Stimulated activated CD4-positive, alpha-beta T cell treated with anti-CD3 and anti-CD28 coated beads, Interleukin-15, amount 100 ng/mL, for 1 hour (primary cell): ENCODE data around the gene ADCY10.

Experiments used
- DNase-seq, 2 donors: peaks; one replicate each; pipeline ENCODE4 v3.0.0-alpha.2; 2020; ENCODE audit warnings: low read depth in 1 of 2, low spot score in 1 of 2

Gene ADCY10

DNA sequence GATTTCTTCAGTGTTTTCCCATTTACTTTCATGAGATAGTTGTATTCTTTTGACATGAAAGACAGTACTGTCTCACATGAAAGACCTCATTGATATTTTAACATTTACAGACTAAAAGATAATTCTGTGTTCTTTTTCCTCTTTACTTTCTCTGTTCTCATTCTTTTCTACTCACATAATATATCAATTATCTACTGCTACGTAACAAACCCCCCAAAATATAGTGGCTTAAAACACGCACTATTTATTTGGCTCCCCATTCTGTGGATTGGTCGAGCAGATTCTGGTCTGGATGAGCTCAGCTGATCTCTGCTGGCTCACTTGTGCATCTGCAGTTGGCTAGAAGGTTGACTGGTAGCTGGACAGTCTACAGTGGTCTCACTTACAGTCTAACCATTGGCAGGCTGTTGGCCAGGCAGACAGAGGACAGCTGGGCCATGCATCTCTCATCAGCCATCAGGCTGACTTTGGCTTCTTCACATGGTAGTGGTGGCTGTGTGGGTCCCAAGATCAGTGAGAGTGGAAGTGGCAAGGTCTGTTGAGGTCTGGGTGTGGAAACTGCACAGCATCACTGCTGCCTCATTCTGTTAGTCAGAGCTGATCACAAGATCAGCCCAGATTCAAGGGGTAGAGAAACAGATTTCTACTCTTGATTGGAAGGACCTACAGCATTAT is 128.9 kb downstream of the ADCY10 start:
- no peak for DNase-seq

GRCh38 chr1:167782946-167783345 is 131.0 kb downstream of the ADCY10 start:
- no peak for DNase-seq

DNA sequence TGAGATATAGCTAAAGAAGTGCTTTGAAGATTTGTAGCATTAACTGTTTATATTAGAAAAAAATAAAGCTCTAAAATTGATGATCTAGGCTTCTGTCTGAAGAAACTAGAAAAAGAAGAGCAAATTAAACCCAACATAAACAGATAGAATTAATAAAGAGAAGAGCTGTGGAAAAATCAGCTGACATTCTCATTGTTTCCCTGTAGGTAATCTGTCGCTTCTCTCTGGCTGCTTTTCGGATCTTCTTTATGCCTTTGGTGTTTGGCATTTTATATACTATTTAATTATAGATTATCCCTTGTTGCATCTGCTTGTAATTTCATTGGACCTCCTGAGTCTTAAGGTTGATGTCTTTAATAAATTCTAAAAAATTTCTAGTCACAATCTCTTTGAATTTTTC is 132.4 kb downstream of the ADCY10 start:
- DNase-seq: no peak

DNA sequence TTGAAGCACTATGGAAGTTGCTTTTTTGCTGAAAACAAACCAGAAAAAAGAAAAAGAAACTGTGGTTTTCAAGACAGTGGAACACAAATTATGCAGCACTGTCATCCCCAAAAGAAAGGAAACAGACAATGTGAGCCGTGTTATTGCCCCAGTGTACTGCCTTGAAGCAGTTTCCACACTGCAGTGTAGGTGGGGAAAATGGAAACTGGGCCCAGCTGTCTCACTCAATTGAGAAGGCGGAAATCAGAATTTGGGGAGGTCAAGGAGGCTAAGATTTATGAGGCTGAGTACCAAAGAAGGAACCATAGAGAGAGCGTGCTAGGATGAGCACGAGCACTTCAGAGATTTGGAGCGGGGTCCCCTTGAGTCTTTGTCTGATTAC is 136.7 kb downstream of the ADCY10 start:
- no peak for DNase-seq

DNA sequence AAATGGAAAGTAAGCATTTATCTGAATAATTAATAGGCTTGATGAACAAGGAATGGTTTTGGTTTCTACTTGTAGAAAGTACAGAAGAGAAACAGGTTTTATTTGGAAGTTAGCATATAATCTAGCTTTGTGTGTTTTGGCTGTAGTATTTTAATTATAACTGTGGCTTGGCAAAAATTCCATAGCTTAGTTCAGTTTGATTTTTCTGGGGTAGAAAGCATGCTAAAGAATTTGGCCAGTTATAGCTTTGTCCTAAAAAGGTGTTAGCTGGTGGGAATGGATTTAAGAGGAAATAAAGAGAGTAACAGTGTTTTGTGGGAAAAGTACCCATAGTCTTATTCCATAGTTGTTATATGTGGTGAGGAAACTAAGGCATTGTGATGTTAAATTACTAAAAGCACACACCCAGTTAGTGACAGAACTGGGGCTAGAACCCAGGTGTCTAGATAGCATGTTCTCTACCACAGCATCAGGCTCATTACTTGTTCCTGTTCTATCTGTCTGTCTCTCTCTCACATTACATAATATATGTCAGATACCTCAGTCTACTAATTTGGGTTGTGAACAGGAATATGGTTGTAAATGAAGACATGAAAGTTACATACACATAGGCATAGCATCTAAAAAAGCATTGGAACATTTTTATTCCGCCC is 137.2 kb downstream of the ADCY10 start:
- DNase-seq: no peak

DNA sequence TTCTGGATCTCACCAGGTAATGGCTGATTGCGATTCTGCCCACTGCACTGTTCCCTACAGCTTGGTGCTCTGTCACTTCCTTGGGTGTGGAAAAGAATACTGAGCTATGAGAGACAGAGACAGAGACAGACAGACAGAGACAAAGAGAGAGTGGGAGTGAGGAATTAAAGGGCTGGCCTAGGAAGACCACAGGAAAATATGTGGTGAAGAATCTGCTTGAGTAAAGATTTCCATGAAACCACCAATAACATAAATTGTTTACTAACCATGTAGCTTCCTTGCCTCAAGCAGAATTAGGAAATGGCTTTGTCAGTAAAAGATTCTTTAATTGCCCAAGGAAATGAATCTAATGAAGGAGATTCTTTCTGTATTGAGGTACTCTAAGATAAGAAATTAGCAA is 137.8 kb downstream of the ADCY10 start:
- no peak for DNase-seq

DNA sequence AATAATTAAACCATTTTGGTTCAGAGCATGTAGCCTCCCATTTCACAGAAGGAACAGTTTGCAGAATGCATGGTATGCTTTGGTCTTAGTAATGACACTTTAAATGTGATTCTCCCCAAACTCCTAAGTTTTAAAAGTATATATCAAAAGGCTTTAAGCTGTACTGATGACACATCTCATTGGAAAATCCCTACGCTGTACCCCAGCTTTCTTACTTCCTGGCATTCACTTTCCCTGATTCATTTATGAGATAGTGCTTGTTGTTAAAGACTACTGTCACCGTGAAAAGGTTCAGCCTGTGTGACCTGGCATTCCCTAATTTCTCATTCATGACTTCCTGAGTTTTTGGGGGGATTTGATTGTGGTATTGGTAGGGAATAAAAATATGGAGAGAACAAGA is 138.8 kb downstream of the ADCY10 start:
- DNase-seq: no peak

DNA sequence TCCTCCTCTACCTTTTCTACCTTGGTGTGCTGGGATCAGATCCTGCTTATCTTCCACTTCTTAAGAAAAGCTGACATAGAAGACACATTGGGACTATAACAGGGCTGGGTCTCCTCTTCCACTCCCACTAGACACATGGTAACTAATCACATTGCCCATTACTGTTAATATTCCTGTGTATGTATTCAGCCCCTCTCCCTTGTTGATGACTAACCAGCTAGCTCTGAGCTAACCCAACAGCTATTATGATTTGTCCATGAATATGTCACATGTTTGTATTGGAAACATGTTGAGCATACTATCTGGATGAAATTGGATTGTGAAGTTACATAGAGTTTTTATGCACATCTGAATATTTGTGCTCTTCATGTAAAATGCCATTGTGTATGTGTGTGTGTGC is 139.2 kb downstream of the ADCY10 start:
- DNase-seq: no peak

DNA sequence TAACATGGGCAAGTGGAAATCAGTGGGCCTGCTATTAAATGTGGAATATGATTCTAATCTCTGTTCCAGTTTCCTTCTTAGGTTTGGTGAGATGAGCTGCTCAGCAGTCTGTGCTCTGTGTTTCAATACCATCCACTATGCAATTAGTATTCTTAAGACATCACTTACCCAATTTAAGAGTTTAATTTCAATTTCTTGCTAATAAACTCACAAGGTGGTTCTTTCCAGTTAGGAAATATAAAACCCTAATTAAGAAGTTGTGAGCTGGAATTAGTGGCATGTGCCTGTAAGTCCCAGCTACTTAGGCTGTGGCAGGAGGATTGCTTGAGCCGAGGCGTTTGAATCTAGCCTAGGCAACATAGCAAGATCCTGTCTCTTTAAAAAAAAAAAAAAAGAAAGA is 140.4 kb downstream of the ADCY10 start:
- DNase-seq: no peak

- DNase-seq: no peak
Measured at GRCh38 chr1:167772436-167772835, 141.5 kb downstream of the ADCY10 start.

DNA sequence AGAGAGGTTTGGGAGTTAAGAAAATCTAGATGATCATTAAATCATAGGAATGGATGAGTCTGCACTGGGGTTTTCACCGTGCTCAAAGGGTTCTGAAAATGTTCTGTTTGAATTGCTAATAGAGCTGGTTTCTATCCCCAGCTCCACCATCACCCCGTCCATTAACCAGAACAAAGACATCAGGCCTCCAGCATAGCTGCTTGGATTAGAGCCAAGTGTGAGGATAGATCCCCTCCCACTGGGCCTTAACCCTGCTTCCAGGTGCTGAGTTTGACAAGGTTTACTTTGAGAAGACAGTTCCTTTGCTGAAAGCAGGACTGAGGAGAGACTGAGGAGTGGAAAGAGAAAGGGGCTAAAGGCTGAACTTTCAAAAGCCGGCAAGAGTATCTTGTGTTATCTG is 143.8 kb downstream of the ADCY10 start:
- no peak for DNase-seq

DNA sequence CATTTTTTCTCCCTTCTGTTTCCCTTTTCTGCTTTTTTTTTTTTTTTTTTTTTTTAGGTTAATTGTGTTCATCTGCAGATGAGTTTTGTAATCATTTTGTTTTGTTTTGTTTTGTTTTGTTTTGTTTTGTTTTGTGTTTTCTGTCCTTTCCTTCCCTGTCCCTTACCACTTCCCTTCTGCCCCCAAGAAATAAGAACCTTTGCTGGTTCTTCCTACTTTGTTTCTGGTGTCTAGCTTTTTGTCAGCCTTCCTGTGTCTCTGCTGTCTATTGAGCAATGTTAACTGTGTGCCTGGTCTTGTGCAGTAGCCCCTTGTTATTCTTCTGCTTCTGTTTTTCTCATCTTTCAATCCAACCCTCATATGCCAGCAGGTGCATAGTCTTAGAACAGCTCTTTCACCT is 146.2 kb downstream of the ADCY10 start:
- DNase-seq: no peak

- no peak for DNase-seq
Measured at GRCh38 chr1:167766538-167766937, 147.4 kb downstream of the ADCY10 start.

DNA sequence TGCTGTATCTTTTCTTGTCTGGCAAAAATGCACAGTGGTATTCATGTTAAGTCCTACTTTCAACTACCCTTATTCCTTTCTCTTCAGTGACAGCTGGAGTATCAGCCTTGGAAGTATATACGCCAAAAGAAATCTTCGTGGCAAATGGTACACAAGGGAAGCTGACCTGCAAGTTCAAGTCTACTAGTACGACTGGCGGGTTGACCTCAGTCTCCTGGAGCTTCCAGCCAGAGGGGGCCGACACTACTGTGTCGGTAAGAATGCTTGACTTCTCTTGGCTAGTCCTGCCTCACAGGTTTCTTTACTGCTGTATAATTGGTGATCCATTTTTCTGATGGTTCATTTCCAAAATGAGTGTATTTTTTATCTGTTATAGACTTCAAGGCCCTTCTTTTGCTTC is 148.4 kb downstream of the ADCY10 start:
- no peak for DNase-seq

DNA sequence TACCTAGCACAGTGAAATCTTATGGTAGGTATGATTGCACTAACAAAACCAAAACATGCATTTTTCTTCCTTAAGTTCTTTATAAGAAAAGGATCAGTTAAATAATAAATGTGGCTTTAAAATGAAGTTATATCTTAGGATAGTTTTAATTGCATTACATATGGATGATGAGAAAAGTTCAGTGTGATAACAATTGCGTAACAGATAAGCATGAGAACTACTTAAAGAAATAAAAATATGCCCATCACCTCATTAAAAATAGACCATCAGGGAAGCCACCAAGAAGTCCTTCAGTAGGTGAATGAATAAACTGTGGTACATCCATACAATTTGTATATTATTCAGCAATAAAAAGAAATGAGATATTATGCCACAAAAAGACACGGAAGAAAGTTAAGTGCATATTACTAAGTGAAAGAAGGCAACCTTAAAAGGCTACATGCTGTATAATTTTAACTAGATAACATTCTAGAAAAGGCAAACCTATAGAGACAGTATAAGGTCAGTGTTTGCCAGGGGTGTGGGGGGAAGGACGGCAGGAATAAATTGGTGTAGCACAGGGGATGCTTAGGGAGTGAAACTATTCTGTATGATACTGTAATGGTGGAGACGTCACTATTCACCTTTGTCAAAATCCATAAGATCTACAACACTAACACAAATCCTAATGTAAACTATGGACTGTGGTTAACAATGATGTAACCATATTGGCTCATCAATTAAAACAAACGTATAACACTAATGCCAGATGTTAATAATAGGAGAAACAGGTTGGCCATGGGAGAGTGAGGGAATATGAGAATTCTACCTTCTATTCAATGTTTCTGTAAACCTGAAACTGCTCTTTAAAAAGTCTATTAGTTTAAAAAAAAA is 149.2 kb downstream of the ADCY10 start:
- DNase-seq: no peak

DNA sequence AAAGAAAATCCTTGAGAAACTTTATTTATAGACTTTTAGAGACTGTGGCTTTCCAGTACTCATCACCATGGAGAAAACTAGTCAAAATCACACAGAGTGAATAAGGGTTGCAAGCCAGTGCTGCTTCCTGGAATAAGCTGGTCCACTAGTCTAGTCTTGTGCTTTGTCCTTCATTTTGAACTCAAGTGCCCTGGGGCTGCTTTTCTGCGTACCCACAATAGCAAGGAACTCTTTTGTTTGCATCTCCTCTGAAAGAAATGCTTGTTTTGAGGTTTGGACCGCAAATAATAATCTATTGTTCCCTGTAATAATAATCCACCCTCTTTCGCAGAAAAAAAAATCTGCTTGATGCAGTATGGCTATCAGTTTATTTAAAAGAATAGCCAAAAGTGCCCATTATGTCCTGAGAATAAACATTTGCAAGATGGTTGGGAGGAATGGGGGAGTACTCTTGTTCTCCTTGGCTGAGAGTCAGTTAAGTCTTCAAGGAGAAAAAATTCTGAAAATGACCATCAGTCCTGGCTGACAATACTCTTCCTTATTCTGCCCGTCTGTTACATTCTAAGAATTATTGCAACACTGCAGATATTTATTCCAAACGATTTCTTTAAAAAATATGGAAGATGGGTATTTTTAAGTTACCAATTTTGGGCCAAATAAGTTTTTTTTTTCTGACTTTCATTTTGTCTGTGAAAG is 150.3 kb downstream of the ADCY10 start:
- DNase-seq: no peak

GRCh38 chr1:167762061-167762746 is 151.7 kb downstream of the ADCY10 start:
- DNase-seq: no peak

- no peak for DNase-seq
Measured at GRCh38 chr1:167761400-167761799, 152.5 kb downstream of the ADCY10 start.
